ENCODE data around the gene EYA2. TPM values are rescaled to one million over a fixed set of nuclear protein-coding genes. Genes with fewer than 3 reads are reported as not detected.

The EYA2 gene
- total and polyA plus RNA-seq, 11 donors: 0.30 to 4.2 (median 0.70) TPM

- ATAC-seq (no peak), DNase-seq (no peak)
- TF ChIP-seq, protein P1, sequence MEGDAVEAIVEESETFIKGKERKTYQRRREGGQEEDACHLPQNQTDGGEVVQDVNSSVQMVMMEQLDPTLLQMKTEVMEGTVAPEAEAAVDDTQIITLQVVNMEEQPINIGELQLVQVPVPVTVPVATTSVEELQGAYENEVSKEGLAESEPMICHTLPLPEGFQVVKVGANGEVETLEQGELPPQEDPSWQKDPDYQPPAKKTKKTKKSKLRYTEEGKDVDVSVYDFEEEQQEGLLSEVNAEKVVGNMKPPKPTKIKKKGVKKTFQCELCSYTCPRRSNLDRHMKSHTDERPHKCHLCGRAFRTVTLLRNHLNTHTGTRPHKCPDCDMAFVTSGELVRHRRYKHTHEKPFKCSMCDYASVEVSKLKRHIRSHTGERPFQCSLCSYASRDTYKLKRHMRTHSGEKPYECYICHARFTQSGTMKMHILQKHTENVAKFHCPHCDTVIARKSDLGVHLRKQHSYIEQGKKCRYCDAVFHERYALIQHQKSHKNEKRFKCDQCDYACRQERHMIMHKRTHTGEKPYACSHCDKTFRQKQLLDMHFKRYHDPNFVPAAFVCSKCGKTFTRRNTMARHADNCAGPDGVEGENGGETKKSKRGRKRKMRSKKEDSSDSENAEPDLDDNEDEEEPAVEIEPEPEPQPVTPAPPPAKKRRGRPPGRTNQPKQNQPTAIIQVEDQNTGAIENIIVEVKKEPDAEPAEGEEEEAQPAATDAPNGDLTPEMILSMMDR (IDR thresholded peaks at IDR 0.05): no peak
- no peak for TF ChIP-seq POLR2A (IDR thresholded peaks at IDR 0.05)
- Histone ChIP-seq H3K9me3 (no peaks in the 10 kb centered on the region), H3K4me3 (no peak overlapping the region), H3K27me3 (no peaks in the 10 kb centered on the region), H3K36me3 (no peaks in the 10 kb centered on the region), H3K27ac (peak overlapping the region in 6 of 12 donors; percentile 30 to 76 (median 61)), H3K4me1 (peaks cover 0 to 24% (median 16%) of the 10 kb centered on the region in 12 donors)
- intact Hi-C loops (cut with DNase I): no loop called here
- WGBS, 4 donors: 76 to 79% (median 79%) methylated on average over 16 of the region's 16 CpGs
Measured at GRCh38 chr20:47117371-47117770, 222.7 kb downstream of the EYA2 start.

- H3K27ac ChIP-seq: peak overlapping the region in 11 of 12 donors; percentile 3 to 76 (median 56)
- DNase-seq (no peak), ATAC-seq (peak in 1 of 4 donors; percentile 50)
- TF ChIP-seq POLR2A (IDR thresholded peaks at IDR 0.05): no peak
- TF ChIP-seq, protein P1 (IDR thresholded peaks at IDR 0.05): no peak
- intact Hi-C loops (cut with DNase I): no loop called here
- 38 to 46% (median 42%) methylated on average over 4 of the region's 4 CpGs for WGBS, 4 donors
- no peaks in the 10 kb centered on the region for H3K27me3 ChIP-seq
- no peak overlapping the region for H3K4me3 ChIP-seq
- H3K9me3 ChIP-seq: no peaks in the 10 kb centered on the region
- H3K4me1 ChIP-seq: peaks cover 0 to 24% (median 16%) of the 10 kb centered on the region in 12 donors
- no peaks in the 10 kb centered on the region for H3K36me3 ChIP-seq
Measured at GRCh38 chr20:47117773-47118172, 223.1 kb downstream of the EYA2 start.

- WGBS, 4 donors: 40 to 54% (median 47%) methylated on average over 4 of the region's 4 CpGs
- Histone ChIP-seq H3K36me3 (no peaks in the 10 kb centered on the region), H3K27ac (peak overlapping the region in 11 of 12 donors; percentile 3 to 76 (median 56)), H3K9me3 (no peaks in the 10 kb centered on the region), H3K4me3 (peak overlapping the region in 1 of 12 donors; percentile 10), H3K27me3 (no peaks in the 10 kb centered on the region), H3K4me1 (peaks cover 0 to 24% (median 16%) of the 10 kb centered on the region in 12 donors)
- ATAC-seq: peak; percentile 19 to 79 (median 48)
- intact Hi-C loops (cut with DNase I): no loop called here
- DNase-seq: peak in 1 of 5 donors; percentile 33
- TF ChIP-seq, protein P1 (IDR thresholded peaks at IDR 0.05): no peak
- TF ChIP-seq POLR2A (IDR thresholded peaks at IDR 0.05): no peak
Measured at GRCh38 chr20:47118206-47118605, 223.6 kb downstream of the EYA2 start.

DNA sequence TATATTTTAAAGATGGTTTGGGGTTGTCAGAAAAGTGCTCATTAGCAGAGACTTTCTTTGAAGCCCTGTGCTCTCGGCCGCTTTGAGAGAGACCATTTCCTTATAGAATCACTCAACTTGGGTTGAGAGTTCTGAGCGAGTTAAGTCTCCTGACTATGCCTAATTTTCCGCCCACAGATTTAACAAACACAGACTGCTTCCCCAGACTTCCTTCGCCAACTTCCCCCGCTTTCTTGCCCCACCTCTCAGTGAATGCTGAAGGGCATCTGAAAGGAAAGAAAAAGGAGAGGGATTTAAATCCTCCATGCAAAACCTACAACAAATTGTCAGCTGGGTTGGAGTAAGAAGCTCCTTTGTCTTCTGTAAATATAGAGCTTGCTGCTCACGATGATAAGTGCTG lies 224.0 kb downstream of the EYA2 start:
- TF ChIP-seq, protein P1 (IDR thresholded peaks at IDR 0.05): no peak
- no peak for TF ChIP-seq POLR2A (IDR thresholded peaks at IDR 0.05)
- Histone ChIP-seq H3K27ac (peak overlapping the region in 9 of 12 donors; percentile 24 to 76 (median 61)), H3K27me3 (no peaks in the 10 kb centered on the region), H3K9me3 (no peaks in the 10 kb centered on the region), H3K4me3 (peak overlapping the region in 1 of 12 donors; percentile 10), H3K36me3 (no peaks in the 10 kb centered on the region), H3K4me1 (peaks cover 0 to 24% (median 16%) of the 10 kb centered on the region in 12 donors)
- DNase-seq (no peak), ATAC-seq (peak in 3 of 4 donors; percentile 43 to 45 (median 45))
- WGBS, 4 donors: 44 to 57% (median 48%) methylated on average over 7 of the region's 7 CpGs
- intact Hi-C loops (cut with DNase I): no loop called here

All from heart left ventricle (tissue), 16 donors.